Measurements from ENCODE around the gene ZNF423. TPM values are rescaled to one million over a fixed set of nuclear protein-coding genes. Genes with fewer than 3 reads are reported as not detected.
"Not testable (repeated sequence)": the region's sequence is repeated elsewhere in the genome, so short reads cannot be mapped to it uniquely, and the experiment has no call there.

Gene ZNF423
- total RNA-seq, 1 donor from 2014 or later = 7.1 TPM

DNA sequence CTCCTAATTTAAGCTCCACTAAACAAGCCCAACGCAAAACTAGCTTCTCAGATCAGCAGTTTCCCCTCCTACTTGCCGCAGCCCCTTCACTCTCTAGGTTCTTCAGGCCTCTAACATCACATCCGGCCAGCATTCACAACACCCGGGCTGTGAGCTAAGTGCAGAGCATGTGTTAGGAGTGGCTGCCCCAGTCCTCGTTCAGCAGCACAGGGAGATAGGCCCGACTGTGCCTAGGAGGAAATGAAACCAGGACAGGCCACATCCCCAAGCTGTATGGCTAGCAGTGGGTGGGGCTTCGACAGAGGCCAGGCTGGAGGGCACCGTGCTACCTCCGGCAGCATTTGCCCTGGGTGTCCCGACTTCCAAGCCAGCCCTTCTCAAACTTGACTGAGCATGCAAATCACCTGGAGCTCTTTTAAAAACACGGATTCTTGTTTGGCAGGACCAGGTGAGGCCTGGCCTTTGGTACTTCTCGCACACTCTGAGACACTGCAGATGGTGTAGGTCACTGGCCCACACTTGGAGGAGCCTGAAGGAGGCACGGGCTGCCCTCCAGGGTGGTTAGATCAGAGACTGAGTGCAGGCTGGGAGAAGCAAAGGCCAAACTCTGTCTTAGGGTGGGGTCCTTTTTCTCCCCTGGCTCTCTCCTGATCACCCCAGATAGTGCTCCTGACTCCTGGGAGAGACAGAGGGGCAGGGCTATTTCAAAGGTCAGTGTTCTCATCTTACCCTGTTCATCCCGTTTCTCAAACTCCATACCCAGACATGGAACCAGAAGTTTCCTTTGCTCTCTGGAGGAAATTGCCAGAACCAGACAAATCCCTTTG lies 280.4 kb downstream of the ZNF423 start:
- DNase-seq = peak; percentile 7

DNA sequence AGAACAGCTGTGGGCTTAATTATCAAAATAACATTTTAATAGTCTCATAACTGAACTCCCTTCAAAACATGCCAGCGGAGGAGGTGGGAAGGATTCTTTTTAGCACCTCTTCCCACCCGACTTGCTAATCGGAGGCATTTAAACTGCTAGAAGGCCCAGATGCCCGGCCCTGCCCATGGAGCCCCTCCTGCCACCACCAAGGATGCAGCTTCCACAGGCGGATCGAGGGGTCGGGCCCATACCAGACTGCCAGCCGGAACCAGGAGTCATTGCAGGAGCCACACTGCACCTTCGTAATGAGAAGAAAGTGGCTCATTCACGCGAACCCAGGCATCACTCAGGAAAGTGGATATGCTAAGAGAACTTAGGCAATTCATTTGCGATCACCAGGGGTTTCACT lies 281.1 kb downstream of the ZNF423 start:
- DNase-seq = no peak

DNA sequence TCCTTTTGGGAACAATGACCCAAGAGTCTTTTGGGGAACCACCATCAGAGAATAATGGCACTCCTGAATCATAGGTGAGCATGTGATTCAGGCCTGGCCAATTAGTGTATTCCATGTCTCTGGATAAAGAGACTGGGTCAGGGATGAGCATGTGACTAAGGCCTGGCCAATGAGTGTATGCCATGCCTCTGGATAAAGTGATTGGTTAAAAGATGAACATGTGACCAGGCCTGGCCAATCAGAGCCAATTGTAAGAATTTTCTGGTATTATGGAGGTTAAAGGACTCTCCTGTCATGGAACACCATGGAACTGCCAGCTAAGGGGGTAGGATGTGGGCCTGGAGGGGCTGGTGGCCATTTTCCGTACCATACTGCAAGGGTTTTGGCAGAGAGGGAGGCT lies 288.0 kb downstream of the ZNF423 start:
- DNase-seq = no peak

- no peak for DNase-seq
Observed at GRCh38 chr16:49566432-49566831, 289.5 kb downstream of the ZNF423 start.

DNA sequence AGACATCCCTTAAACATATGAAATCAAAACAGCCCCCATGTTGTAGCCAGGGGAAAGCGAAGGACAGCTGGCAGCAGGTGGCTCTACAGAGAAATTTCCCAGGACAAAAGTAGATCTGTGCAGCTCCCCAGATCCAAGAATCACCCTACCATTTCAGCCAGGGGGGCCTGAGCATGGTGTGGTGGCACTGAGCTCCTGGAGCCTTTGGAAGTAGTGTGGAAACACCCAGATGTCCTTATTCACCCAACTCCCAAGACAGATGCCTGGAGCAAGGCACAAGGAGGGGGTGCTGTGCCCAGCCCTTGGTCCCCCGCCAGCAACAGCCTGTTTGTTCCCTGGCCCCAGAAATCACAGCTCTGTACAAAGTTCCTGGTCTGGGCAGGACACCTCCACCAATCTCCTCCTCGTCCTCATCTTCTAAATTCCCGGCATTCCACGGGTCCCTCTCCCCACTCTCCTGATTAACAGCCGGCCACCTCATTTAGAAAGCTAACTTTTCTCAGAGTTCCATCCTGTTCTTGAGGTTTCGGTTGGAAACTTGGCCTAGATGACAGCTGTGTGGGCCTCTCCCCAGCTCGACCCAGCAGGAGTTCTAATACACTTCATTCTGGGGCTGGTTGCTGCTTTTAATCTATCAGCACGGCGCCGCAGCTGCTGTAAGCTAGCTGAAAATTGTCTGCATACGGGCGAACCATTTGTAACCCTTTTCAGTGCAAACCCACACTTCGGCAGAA lies 291.2 kb downstream of the ZNF423 start:
- DNase-seq = no peak

DNA sequence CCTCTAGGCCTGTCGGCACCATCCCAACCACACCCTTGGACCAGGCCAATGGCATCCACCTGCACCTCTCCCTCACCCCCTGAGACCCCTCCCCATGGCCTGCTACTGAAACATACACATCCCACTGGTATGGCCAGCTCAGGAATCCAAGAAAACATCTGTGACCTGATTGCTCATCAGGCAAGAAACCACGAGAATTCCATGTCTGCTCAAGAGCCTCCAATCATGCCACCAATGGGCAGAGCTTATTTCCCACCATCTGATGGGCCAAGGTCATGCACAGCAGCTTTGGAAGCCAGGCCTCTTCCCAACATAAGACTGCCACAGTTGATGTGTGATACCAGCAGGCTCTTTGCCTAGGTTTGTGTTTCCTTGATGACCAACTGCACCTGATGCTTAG lies 292.2 kb downstream of the ZNF423 start:
- DNase-seq = no peak

DNA sequence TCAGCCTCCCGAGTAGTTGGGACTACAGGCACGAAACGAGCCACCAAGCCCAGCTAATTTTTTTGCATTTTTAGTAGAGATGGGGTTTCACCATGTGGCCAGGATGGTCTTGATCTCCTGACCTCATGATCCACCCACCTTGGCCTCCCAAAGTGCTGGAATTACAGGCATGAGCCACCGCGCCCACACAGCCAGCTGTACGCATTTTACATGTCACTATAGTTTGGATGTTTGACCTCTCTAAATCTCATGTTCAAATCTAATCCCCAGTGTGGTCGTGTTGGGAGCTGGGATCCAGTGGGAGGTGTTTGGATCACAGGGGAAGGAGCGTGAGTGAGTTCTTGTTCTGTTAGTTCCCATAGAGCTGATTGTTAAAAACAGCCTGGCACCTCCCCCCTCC lies 293.0 kb downstream of the ZNF423 start:
- not testable (repeated sequence) for DNase-seq

DNA sequence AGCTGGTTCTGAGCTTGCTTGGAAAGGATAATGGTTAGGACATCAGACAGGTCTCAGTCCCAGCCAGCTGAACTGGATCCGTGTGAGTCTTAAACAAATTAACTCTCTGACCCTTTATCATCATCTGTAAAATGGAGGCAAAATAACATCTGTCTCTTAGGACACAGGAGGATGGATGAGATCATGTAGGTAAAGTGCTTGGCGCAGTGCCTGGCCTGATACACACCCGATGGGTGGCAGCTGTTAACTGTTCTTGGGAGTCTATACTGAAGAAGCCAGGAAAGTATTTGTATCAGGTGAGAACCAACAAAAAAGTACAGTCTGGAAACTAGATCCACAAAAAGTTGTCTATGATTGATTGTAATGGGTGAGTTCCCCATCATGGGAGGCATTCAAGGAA lies 293.7 kb downstream of the ZNF423 start:
- DNase-seq = no peak

DNA sequence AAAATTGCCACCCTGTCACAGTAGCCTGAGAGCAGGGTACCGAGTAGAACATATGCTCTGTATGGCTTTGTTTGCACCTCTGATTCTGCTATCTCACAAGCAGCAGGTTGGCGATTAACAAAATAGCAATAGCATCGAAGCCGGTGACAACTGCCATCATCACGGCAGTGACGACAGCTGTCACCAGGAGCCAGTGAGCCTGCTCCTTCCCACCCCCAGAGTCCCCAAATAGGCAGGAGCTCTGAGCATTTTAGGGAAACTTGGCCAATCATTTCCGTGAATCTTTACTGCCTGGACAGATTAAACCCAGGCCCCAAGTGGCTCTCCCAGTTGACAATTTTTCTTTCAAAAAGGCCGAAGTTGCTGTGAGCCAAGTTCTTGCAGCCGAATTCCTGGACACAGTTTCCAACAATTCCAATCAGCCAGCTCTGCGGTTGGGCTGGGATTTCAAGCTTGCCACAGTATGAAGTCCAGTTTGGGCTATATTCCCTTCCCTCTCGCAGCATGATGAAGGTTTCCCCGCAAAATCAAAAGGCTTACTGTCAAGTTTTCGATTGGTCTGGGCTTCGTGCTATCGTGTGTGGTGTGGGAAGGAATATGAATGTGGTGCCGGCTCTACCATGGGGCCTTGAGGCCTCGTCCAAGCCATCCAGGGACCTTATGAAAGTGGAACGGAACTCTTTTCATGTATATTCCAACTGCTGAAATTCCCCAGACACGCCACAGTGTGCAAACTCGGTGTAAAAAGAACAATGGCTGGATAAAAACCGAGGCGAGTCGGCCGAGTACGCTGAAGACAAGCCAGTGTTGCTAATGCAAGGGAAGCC lies 295.7 kb downstream of the ZNF423 start:
- no peak for DNase-seq

DNA sequence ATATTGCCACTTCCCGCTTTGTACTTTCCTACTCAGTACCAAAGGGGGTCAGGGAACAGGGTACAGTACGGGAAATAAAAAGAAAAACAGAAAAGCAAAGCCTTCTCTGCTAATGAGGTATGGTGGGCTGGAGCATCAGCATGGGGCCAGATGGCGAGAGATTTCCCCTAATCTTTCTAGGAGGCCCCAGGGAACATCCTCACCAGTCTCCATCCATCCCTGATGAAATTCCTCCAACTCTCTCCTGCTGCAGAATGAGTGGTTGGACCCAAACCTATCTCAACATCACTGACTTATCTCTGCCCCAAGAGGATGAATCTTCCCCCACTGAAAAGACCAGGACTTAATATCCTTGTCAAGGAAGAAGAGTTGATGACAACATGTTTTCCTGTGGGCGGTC lies 296.7 kb downstream of the ZNF423 start:
- no peak for DNase-seq

- DNase-seq = no peak
Observed at GRCh38 chr16:49558451-49558850, 297.5 kb downstream of the ZNF423 start.

DNA sequence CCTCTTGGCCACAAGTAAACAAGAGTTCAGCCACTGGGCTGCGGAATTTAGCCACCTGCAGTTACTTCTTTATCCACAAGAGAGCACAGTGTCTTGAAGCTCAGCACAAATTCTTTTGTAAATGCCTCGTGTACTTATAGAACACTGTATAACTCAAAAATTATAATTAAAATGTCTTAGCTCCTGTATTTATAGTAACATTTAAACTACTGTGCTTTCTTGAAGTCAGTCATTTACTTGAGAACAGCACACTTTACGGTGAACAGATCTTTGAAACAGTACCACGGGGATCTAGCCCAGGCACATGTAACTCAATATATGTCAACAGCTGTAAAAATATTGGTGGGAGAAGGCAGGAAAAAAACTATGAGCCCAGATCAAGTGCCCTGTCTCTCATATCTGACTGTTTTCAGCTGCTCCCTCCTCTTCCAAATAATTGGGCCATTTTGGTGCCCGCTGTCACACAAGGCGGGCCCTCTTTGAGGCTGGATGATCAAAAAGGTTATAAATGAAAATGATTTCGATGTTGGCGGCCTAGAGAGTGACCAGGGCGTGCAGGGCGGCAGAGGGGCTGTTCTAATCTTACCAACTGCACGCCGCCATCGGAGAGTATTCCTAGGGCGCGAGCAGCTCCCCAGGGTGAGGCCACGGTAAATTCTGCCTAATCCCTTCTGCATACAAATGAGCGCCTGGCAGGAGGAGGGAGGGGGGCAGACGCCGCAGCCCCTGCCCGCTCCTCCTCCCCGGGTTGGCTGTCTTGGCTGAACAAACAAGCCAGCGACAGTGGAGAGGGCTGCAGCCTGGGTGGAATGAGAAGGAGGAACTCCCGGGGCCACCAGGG lies 299.1 kb downstream of the ZNF423 start:
- DNase-seq = peak; percentile 56

GRCh38 chr16:49556249-49556605 lies 299.7 kb downstream of the ZNF423 start:
- no peak for DNase-seq

- DNase-seq = no peak
Observed at GRCh38 chr16:49554681-49555080, 301.2 kb downstream of the ZNF423 start.

DNA sequence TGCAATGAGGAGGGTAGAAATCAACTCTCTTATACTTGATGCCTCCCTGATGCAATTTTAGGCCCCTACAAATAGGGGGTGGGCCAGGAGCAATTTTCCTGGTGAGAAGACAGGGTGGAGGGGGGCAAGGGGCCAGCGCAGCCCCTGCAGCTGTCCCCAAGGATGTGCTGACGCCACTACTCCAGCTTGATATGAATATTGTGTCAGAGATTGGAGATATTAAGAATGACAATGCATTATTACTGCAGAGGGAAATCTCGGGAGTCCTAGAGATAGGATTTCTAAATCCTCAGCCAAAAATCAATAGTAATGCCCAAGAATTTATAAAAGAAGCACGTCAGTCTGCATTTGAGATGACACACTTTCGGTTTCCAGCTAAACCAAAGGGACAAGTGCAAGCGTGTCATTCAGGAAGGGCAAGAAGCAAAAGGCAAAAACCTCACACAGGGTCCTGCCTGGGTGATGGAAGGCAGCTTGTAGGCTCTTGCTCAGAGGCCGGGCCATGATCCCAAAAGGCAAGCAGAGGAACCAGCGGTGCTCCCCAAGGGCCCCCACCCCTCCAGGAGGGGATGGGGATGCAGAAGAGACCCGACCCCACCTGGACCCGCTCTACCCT lies 303.5 kb downstream of the ZNF423 start:
- DNase-seq = no peak

- DNase-seq = no peak
Observed at GRCh38 chr16:49550666-49551065, 305.2 kb downstream of the ZNF423 start.

DNA sequence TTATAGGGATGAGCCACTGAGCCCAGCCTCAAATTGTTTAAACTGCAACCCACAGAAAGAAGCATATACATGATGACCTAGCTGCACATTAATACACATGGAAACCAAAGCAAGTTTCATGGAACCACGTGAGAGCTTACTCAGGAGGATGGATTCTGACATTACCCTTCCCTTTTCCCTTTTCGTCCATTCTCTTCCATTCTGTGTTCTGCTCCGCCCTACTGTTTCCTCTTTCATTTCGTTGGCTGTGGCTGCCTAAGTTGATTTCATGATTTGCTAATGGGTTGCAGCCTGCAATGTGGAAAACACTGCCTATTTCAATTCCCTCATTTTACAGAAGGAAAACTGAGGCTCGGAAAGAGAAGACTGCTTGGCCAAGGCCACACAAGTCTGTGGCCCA lies 305.8 kb downstream of the ZNF423 start:
- no peak for DNase-seq

- DNase-seq = no peak
Observed at GRCh38 chr16:49548325-49548970, 307.5 kb downstream of the ZNF423 start.

GRCh38 chr16:49547448-49547847 lies 308.5 kb downstream of the ZNF423 start:
- no peak for DNase-seq

DNA sequence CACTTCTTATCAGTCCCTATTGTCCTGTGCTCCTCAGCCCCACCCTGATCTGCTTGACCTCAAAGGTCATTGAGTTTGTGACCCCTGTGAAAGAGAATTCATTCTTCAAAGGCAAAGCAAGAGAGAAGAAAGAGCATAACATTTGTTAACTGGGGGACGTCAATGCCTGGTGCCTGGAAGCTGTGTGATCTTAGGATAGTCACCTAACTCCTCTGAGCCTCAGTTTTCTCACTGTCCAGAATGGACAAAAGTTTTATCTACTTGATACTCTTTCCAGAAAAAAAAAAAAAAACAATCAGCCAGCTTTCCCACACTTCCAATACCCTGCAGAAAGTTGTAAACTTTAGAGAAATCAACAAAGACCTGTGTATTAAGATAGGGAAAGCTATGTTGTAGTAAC lies 309.2 kb downstream of the ZNF423 start:
- no peak for DNase-seq

- DNase-seq = no peak
Observed at GRCh38 chr16:49545741-49546448, 310.0 kb downstream of the ZNF423 start.
